ENCODE data around the gene ST6GAL1. TPM values are rescaled to one million over a fixed set of nuclear protein-coding genes. Genes with fewer than 3 reads are reported as not detected.

The ST6GAL1 gene
- total and polyA plus RNA-seq, 2 of the 13 experiments (the other 11 are each of a cell fraction or from before 2014, with no cell fraction given), result 79.9 to 164 TPM

- in situ Hi-C loops (cut with HindIII; ENCODE audit: extremely low pct_ligation_motif_present, low pct_unique_long_range_greater_than_20kb) (no loop called here), intact Hi-C loops (cut with micrococcal nuclease; ENCODE audit: unreplicated experiment) (no loop called here)
- no peak overlapping the region for H2AFZ ChIP-seq (ENCODE audit: low read length)
- H3K27me3 ChIP-seq (ENCODE audit: control insufficient read depth in 1 of 2, insufficient read depth in 2 of 2, low read length in 2 of 2), result no peaks in the 10 kb centered on the region
- H4K20me1 ChIP-seq (ENCODE audit: insufficient read depth, low read length), result no peaks in the 10 kb centered on the region
- H3K79me2 ChIP-seq (ENCODE audit: insufficient read depth, low read length), result no peaks in the 10 kb centered on the region
- no peaks in the 10 kb centered on the region for H3K9me3 ChIP-seq (ENCODE audit: low read length)
- DNase-seq (ENCODE audit: low spot score) (no peak), ATAC-seq (no peak), FAIRE-seq (no peak)
- TF ChIP-seq KLF16 (CRISPR knock-in tag; IDR thresholded peaks at IDR 0.05) (no peak), SPEN (CRISPR knock-in tag; IDR thresholded peaks at IDR 0.05; ENCODE audit: low read depth) (no peak), ZNF510 (CRISPR knock-in tag; IDR thresholded peaks at IDR 0.05; ENCODE audit: low read depth) (no peak), HDAC6 (IDR thresholded peaks at IDR 0.05; ENCODE audit: low read depth, low read length) (no peak), RFX5 (IDR thresholded peaks at IDR 0.05; ENCODE audit: low read depth, low read length) (no peak), CEBPG (CRISPR knock-in tag; IDR thresholded peaks at IDR 0.05) (no peak), TSC22D2 (CRISPR knock-in tag; IDR thresholded peaks at IDR 0.05; ENCODE audit: borderline replicate concordance) (no peak), E2F2 (CRISPR knock-in tag; IDR thresholded peaks at IDR 0.05; ENCODE audit: borderline replicate concordance) (no peak), CENPT (CRISPR knock-in tag; IDR thresholded peaks at IDR 0.05; ENCODE audit: low read depth) (no peak), CAMTA2 (CRISPR knock-in tag; IDR thresholded peaks at IDR 0.05; ENCODE audit: borderline replicate concordance) (no peak)
- H3K4me1 ChIP-seq (ENCODE audit: insufficient read depth, low read length), result no peaks in the 10 kb centered on the region
- ChIA-PET CTCF (ENCODE audit: low intra/inter-chr PET ratio, low total read pairs) (no interaction called here), POLR2A (no interaction called here)
- no peaks in the 10 kb centered on the region for H3K36me3 ChIP-seq (replicated peaks in 1 of 2; ENCODE audit: control insufficient read depth in 1 of 2, insufficient read depth in 2 of 2, low read length in 2 of 2)
- no peak overlapping the region for H3K9ac ChIP-seq (ENCODE audit: insufficient read depth, low read depth, low read length)
- H3K4me3 ChIP-seq (replicated peaks in 1 of 3; ENCODE audit: insufficient read depth in 1 of 3, low read depth in 2 of 3, low read length in 3 of 3), result no peak overlapping the region
- BruUV-seq (replicated peaks), result no TSS peak
- no peak overlapping the region for H3K27ac ChIP-seq (ENCODE audit: extremely low read length, insufficient read depth, low read length)
- H3K4me2 ChIP-seq (ENCODE audit: low read depth, low read length), result no peak overlapping the region
- WGBS (ENCODE audit: low lambda C conversion rate), result 94% methylated on average over 3 of the region's 3 CpGs
Observed at GRCh38 chr3:187022403-187023029, 92.2 kb downstream of the ST6GAL1 start.

Measured in HepG2 (cell line).